Ovary (tissue), 3 donors: Measurements from ENCODE around the gene FLNB.

Experiments used
- EP300 ChIP-seq: sonication (generic); formaldehyde crosslinking; IDR thresholded peaks from one replicate; pipeline ENCODE4 v1.6.1; 2017; ENCODE audit warnings: antibody characterized with exemption
- POLR2A ChIP-seq: fragments of 450-650 bp; IDR thresholded peaks from one replicate; pipeline ENCODE4 v1.6.1; 2017; ENCODE audit warnings: antibody characterized with exemption, mild to moderate bottlenecking, moderate library complexity
- TF ChIP-seq, protein P1 (sequence below), 3 donors: fragments of 450-650 bp in 2 of 3; fragments of 200-600 bp in 1 of 3; IDR thresholded peaks; one replicate each; pipeline versions ENCODE4 v1.5.1 to v1.8.0; 2016 to 2022; ENCODE audit warnings: antibody characterized with exemption in 3 of 3, mild to moderate bottlenecking in 1 of 3
- donor health status: DM: no; HTN: no; CAD: no.

DNA sequence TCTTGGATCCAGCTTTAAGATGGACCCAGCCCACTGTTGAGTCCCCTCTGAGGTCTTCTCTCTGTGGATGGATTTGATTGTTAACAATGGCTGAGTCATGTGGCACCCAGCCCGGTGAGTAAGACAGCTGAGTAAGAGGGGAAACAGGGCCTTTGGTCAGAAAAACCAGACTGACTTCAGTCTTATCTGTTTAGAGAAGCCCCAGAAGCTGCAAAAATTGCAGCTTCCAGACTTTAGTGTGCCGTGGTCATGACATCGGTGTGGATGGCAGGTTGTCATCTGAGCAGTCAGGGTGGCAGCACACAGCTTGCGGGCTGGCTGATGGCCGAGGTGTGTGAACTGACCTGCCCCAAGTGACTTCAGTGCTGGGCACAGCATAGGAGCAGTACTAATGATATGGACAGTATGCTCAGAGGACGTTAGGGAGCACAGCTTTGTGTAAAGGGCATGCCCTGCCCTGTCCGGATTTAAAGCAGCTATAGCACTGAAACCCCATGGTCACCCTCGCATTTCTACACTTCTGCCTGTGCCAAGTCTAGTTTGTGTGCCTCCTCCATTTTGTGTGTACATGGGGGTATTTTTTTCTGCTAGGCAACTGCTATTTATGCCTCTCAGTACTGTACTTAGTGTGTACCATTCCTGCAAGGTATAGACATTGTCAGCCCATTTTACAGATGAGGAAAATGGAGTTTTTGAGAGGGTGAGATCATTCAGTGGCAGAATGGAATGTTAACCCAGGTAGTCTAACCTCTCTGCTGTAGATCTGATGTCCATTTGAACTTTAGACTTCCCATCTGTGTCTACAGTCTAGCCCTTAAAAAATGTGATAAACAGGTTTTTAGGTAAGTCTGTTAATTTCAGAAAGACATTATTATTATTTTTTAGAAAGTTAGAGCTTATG is 44.4 kb downstream of the FLNB start:
- TF ChIP-seq, protein P1, sequence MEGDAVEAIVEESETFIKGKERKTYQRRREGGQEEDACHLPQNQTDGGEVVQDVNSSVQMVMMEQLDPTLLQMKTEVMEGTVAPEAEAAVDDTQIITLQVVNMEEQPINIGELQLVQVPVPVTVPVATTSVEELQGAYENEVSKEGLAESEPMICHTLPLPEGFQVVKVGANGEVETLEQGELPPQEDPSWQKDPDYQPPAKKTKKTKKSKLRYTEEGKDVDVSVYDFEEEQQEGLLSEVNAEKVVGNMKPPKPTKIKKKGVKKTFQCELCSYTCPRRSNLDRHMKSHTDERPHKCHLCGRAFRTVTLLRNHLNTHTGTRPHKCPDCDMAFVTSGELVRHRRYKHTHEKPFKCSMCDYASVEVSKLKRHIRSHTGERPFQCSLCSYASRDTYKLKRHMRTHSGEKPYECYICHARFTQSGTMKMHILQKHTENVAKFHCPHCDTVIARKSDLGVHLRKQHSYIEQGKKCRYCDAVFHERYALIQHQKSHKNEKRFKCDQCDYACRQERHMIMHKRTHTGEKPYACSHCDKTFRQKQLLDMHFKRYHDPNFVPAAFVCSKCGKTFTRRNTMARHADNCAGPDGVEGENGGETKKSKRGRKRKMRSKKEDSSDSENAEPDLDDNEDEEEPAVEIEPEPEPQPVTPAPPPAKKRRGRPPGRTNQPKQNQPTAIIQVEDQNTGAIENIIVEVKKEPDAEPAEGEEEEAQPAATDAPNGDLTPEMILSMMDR (IDR thresholded peaks at IDR 0.05) = no peak
- TF ChIP-seq EP300 = no peak
- no peak for TF ChIP-seq POLR2A
